GM19463 (cell line): Measurements from ENCODE around the gene CCDC9B.

Experiments used
- ATAC-seq: cut with Tn5 transposase; IDR thresholded peaks from one replicate; pipeline ENCODE4 v1.9.1; 2021; ENCODE audit warnings: mild to moderate bottlenecking, moderate library complexity; ENCODE audit not compliant: unreplicated experiment

CCDC9B gene

GRCh38 chr15:40310993-40311392 lies 29.7 kb downstream of the CCDC9B start:
- ATAC-seq = no peak

GRCh38 chr15:40310001-40310959 lies 30.5 kb downstream of the CCDC9B start:
- no peak for ATAC-seq

GRCh38 chr15:40309344-40309862 lies 31.3 kb downstream of the CCDC9B start:
- ATAC-seq = no peak

- ATAC-seq = peak; percentile 51
Observed at GRCh38 chr15:40307421-40308211, 33.1 kb downstream of the CCDC9B start, which contains the start of gene PLCB2. PLCB2 (minus strand) TSS chr15:40307935; CDS start chr15:40307672, 263 bp downstream.

GRCh38 chr15:40306908-40307307 lies 33.8 kb downstream of the CCDC9B start:
- ATAC-seq = no peak

GRCh38 chr15:40306371-40306770 lies 34.4 kb downstream of the CCDC9B start:
- no peak for ATAC-seq

GRCh38 chr15:40305281-40305680 lies 35.5 kb downstream of the CCDC9B start:
- ATAC-seq = no peak

- ATAC-seq = no peak
Observed at GRCh38 chr15:40303576-40303975, 37.2 kb downstream of the CCDC9B start.

GRCh38 chr15:40302981-40303380 lies 37.8 kb downstream of the CCDC9B start:
- no peak for ATAC-seq

- no peak for ATAC-seq
Observed at GRCh38 chr15:40302288-40302886, 38.4 kb downstream of the CCDC9B start.

- ATAC-seq = no peak
Observed at GRCh38 chr15:40301467-40302179, 39.1 kb downstream of the CCDC9B start.

- no peak for ATAC-seq
Observed at GRCh38 chr15:40300771-40301170, 40.0 kb downstream of the CCDC9B start.

GRCh38 chr15:40300367-40300766 lies 40.4 kb downstream of the CCDC9B start:
- no peak for ATAC-seq

GRCh38 chr15:40298216-40298935 lies 42.4 kb downstream of the CCDC9B start:
- ATAC-seq = no peak

- ATAC-seq = no peak
Observed at GRCh38 chr15:40297356-40297755, 43.4 kb downstream of the CCDC9B start.

GRCh38 chr15:40296561-40297230 lies 44.0 kb downstream of the CCDC9B start:
- ATAC-seq = no peak

GRCh38 chr15:40295877-40296560 lies 44.7 kb downstream of the CCDC9B start:
- ATAC-seq = no peak

GRCh38 chr15:40295297-40295696 lies 45.4 kb downstream of the CCDC9B start:
- ATAC-seq = no peak
